Activated CD4-positive, alpha-beta memory T cell treated with anti-CD3 and anti-CD28 coated beads for 36 hours (primary cell): ENCODE data around the gene TCF4. TPM values are rescaled to one million over a fixed set of nuclear protein-coding genes. Genes with fewer than 3 reads are reported as not detected.
A peak's percentile ranks its signal among the peaks of the same experiment; 100 is the strongest.

ENCODE experiments used
- CTCF ChIA-PET: fragments of 350-600 bp; sonication (Branson Sonifier 250); formaldehyde crosslinking; loops from one replicate; lab custom pipeline; 2021; ENCODE audit warnings: antibody characterized with exemption, inconsistent platforms; lab: Charles Lee
- POLR2A ChIA-PET: fragments of 350-600 bp; sonication (Branson Sonifier 250); formaldehyde crosslinking; loops from one replicate; lab custom pipeline; 2021; ENCODE audit warnings: antibody characterized with exemption; lab: Charles Lee
- DNase-seq: peaks from one replicate; pipeline ENCODE4 v3.0.0-alpha.2; 2020
- H3K27ac Mint-ChIP-seq: one replicate; pipeline ENCODE4 v1.8.0; 2021; ENCODE audit warnings: mixed read lengths
- H3K27me3 Mint-ChIP-seq: one replicate; pipeline ENCODE4 v1.8.0; 2021; ENCODE audit warnings: mixed read lengths
- H3K36me3 Mint-ChIP-seq: one replicate; pipeline ENCODE4 v1.8.0; 2021; ENCODE audit warnings: mixed read lengths
- H3K4me1 Mint-ChIP-seq: one replicate; pipeline ENCODE4 v1.8.0; 2021; ENCODE audit warnings: low read depth, mixed read lengths
- H3K4me3 Mint-ChIP-seq: one replicate; pipeline ENCODE4 v1.8.0; 2021; ENCODE audit warnings: mild to moderate bottlenecking, mixed read lengths
- H3K9me3 Mint-ChIP-seq: one replicate; pipeline ENCODE4 v1.8.0; 2021; ENCODE audit warnings: mixed read lengths
- intact Hi-C: fragments of 100-400 bp; cut with micrococcal nuclease; formaldehyde crosslinking; loops from one replicate; pipeline ENCODE4 v1.15.1; 2023
- total RNA-seq, 2 experiments: library from RNA; stranded (reverse); gene quantifications; one replicate each; pipeline ENCODE4 v1.2.3, GENCODE V29; 2021

TCF4 gene
- total RNA-seq, result not detected

GRCh38 chr18:55588111-55588869, at the start of gene TCF4:
Gene TCF4 (minus strand): TSS chr18:55588192. CDS start chr18:55587116, 1,076 bp downstream.
- CTCF ChIA-PET, result interaction anchor here (0.6 kb wide), 1 partner anchor 9 kb away, joined by 3 read pairs; no protein-coding TSS in a partner anchor
- Mint-ChIP-seq H3K9me3 (no peaks in the 10 kb centered on the region), H3K36me3 (peaks cover 4% of the 10 kb centered on the region), H3K4me3 (peak within 1 kb of the TSS; percentile 61), H3K4me1 (peaks cover 18% of the 10 kb centered on the region), H3K27ac (no peak within 1 kb of the TSS), H3K27me3 (peaks cover 47% of the 10 kb centered on the region)
- intact Hi-C loops, result no loop called here
- POLR2A ChIA-PET, result no interaction called here
- peak; percentile 19 for DNase-seq

DNA sequence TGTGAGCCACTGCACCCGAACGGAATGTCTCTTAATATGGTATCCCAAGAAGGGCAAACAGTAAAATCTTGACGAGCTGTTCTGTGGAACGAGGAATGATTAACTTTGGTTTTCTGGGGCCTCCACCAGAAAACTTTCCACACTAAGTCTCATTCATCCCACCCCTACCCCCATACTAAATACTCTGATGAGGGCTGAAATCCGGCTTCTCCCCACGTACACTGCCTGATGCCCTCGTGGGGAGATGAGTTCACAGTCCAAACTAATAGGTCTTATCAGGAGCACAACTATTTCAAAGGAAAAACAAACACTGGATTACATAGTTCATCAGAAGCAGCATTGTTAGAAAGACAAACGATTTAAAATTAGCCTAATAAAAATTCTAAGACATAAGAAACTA, 49.2 kb upstream of the TCF4 start:
- DNase-seq, result no peak
- ChIA-PET CTCF (no interaction called here), POLR2A (no interaction called here)
- intact Hi-C loops, result no loop called here
- Mint-ChIP-seq H3K4me1 (no peaks in the 10 kb centered on the region), H3K27me3 (no peaks in the 10 kb centered on the region), H3K4me3 (no peak overlapping the region), H3K27ac (no peak overlapping the region), H3K36me3 (no peaks in the 10 kb centered on the region), H3K9me3 (peaks cover 18% of the 10 kb centered on the region)

DNA sequence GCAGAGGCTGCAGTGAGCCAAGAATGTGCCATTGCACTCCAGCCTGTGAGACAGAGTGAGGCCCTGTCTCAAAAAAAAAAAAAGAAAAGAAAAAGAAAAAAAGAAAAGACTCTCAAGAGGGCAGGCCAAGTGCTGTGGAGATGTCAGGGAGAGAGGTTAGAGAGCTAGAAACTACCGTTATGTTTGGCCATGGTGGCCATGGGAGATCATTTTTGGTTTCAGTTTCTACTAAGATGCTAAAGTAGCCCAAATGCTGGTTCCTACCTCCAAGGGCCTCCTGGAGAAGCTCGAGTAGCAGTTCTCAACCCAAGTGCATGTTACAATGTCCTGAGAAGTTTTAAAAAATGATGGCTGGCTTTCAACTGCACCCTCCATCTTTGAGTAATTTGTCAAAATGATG, 47.4 kb upstream of the TCF4 start:
- no peak overlapping the region for H3K27ac Mint-ChIP-seq
- CTCF ChIA-PET, result no interaction called here
- no peaks in the 10 kb centered on the region for H3K36me3 Mint-ChIP-seq
- no peak overlapping the region for H3K4me3 Mint-ChIP-seq
- H3K27me3 Mint-ChIP-seq, result no peaks in the 10 kb centered on the region
- DNase-seq, result no peak
- POLR2A ChIA-PET, result no interaction called here
- H3K9me3 Mint-ChIP-seq, result peaks cover 11% of the 10 kb centered on the region
- no peaks in the 10 kb centered on the region for H3K4me1 Mint-ChIP-seq
- intact Hi-C loops, result no loop called here

DNA sequence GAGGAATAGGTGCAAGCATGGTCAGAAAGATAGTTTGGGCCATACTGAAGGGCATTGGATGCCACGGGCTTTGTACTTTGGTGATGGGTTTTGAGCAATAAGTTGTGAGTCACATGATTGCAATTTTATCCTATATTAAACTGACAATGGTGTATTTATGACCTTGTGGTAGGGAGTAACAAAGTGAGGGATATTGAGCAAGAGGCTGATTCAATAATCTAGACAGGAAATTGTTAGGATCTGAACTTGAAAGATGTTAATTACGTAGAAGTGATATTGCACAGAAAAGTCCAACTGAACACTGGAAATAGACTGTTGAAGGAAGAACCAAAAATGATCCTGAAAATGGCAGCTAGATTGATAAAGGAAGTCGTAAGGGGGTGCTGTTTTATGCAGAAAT, 46.6 kb upstream of the TCF4 start:
- Mint-ChIP-seq H3K27me3 (no peaks in the 10 kb centered on the region), H3K27ac (no peak overlapping the region), H3K4me3 (no peak overlapping the region), H3K9me3 (peaks cover 11% of the 10 kb centered on the region), H3K36me3 (no peaks in the 10 kb centered on the region), H3K4me1 (no peaks in the 10 kb centered on the region)
- intact Hi-C loops, result no loop called here
- no peak for DNase-seq
- CTCF ChIA-PET, result no interaction called here
- POLR2A ChIA-PET, result no interaction called here

DNA sequence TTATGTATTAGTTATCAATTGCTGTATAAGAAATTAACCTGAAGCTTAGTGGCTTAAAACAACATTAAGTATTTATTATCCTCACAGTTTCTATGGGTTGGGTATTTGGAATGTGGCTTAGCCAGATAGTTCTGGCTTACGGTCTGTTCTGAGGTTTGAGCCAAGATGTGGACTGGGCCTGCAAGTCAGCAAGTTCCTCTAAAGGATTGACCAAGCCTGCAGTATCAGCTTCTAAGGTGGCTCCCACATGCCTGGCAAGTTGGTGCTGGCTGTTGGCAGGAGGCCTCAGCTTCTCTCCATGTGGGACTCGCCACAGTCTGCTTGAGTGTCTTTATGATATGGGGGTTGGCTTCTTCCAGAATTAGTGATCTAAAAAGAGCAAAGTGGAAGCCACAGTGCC, 45.0 kb upstream of the TCF4 start:
- intact Hi-C loops, result no loop called here
- CTCF ChIA-PET, result no interaction called here
- no peak for DNase-seq
- Mint-ChIP-seq H3K36me3 (no peaks in the 10 kb centered on the region), H3K4me3 (no peak overlapping the region), H3K9me3 (peaks cover 11% of the 10 kb centered on the region), H3K27me3 (no peaks in the 10 kb centered on the region), H3K27ac (no peak overlapping the region), H3K4me1 (no peaks in the 10 kb centered on the region)
- POLR2A ChIA-PET, result no interaction called here

GRCh38 chr18:55629133-55629532, 41.1 kb upstream of the TCF4 start:
- Mint-ChIP-seq H3K4me1 (no peaks in the 10 kb centered on the region), H3K9me3 (no peaks in the 10 kb centered on the region)

GRCh38 chr18:55627007-55627406, 39.0 kb upstream of the TCF4 start:
- Mint-ChIP-seq H3K36me3 (no peaks in the 10 kb centered on the region), H3K4me3 (no peak overlapping the region), H3K27ac (no peak overlapping the region), H3K9me3 (no peaks in the 10 kb centered on the region), H3K4me1 (no peaks in the 10 kb centered on the region), H3K27me3 (no peaks in the 10 kb centered on the region)
- ChIA-PET CTCF (no interaction called here), POLR2A (no interaction called here)
- intact Hi-C loops, result no loop called here
- DNase-seq, result no peak

More at GRCh38 chr18:55629133-55629532, 41.1 kb upstream of the TCF4 start:
- H3K27me3 Mint-ChIP-seq, result no peaks in the 10 kb centered on the region
- no peak overlapping the region for H3K4me3 Mint-ChIP-seq
- no peak overlapping the region for H3K27ac Mint-ChIP-seq
- POLR2A ChIA-PET, result no interaction called here
- CTCF ChIA-PET, result no interaction called here
- no peaks in the 10 kb centered on the region for H3K36me3 Mint-ChIP-seq
- DNase-seq, result no peak
- intact Hi-C loops, result no loop called here

DNA sequence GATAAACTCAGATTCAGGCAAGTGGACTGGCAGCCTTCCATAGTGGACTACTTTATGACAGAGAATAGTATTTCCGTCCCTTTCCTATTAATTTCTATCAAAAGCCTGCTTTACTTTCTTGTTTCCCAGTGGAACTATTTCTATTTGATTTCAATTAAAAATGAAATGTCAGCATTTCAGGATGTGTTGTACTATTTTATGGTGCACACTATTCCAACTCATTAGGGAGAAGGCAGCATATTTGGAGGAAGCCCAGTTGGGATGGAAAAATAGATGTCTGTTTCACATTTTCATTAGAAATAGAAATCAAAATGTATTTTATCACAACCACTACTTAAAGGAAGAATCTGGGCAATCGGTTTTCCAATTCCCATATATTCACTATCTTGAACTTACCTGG, 37.9 kb upstream of the TCF4 start:
- DNase-seq, result no peak
- POLR2A ChIA-PET, result no interaction called here
- no peaks in the 10 kb centered on the region for H3K36me3 Mint-ChIP-seq
- no peaks in the 10 kb centered on the region for H3K4me1 Mint-ChIP-seq
- H3K9me3 Mint-ChIP-seq, result no peaks in the 10 kb centered on the region
- intact Hi-C loops, result no loop called here
- CTCF ChIA-PET, result no interaction called here
- no peak overlapping the region for H3K4me3 Mint-ChIP-seq
- no peaks in the 10 kb centered on the region for H3K27me3 Mint-ChIP-seq
- no peak overlapping the region for H3K27ac Mint-ChIP-seq

DNA sequence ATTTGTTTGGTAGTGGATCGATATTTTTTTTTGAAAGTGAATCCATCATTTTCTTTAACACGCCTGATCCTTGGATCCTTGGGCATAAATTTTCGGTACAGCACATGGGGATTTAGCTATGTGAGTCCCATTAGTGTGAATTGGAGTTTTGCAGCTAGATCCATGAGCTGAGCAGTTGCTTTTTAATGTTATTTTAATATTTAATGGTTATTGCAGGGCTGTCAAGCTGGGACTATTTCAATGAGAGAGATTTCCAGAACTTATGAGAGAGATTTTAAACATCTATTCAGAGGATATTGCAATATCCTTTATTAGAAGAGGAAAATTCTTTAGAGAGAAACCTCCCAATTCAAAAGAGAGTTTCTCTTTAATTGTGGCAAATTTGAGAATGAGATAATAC, 35.6 kb upstream of the TCF4 start:
- Mint-ChIP-seq H3K36me3 (no peaks in the 10 kb centered on the region), H3K9me3 (no peaks in the 10 kb centered on the region), H3K4me3 (no peak overlapping the region), H3K27ac (no peak overlapping the region), H3K4me1 (no peaks in the 10 kb centered on the region), H3K27me3 (no peaks in the 10 kb centered on the region)
- intact Hi-C loops, result no loop called here
- POLR2A ChIA-PET, result no interaction called here
- CTCF ChIA-PET, result interaction anchor here (1.6 kb wide), 1 partner anchor 208 kb away, joined by 3 read pairs; no protein-coding TSS in a partner anchor
- DNase-seq, result no peak

DNA sequence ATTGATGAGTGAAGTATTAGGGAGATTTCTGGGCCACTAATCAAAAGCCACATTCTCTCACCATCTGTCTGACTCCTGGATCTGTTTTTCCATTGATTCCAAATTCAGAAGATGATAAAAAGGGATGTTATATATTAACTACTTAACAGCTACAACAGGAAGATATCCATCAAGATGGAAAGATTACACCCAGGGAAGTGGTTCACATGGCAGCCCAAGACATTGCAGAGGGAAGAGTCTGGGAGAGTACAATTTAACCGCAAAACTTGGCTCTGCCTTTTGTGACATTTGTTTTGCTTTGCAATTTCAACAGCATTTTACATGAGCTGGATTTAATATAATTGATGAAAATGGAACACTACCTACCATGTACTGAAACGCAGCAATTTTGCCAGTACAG, 22.5 kb upstream of the TCF4 start:
- Mint-ChIP-seq H3K27me3 (no peaks in the 10 kb centered on the region), H3K4me3 (no peak overlapping the region), H3K4me1 (no peaks in the 10 kb centered on the region), H3K27ac (no peak overlapping the region), H3K36me3 (no peaks in the 10 kb centered on the region), H3K9me3 (peaks cover 2% of the 10 kb centered on the region)
- intact Hi-C loops, result no loop called here
- no peak for DNase-seq
- ChIA-PET CTCF (no interaction called here), POLR2A (no interaction called here)

DNA sequence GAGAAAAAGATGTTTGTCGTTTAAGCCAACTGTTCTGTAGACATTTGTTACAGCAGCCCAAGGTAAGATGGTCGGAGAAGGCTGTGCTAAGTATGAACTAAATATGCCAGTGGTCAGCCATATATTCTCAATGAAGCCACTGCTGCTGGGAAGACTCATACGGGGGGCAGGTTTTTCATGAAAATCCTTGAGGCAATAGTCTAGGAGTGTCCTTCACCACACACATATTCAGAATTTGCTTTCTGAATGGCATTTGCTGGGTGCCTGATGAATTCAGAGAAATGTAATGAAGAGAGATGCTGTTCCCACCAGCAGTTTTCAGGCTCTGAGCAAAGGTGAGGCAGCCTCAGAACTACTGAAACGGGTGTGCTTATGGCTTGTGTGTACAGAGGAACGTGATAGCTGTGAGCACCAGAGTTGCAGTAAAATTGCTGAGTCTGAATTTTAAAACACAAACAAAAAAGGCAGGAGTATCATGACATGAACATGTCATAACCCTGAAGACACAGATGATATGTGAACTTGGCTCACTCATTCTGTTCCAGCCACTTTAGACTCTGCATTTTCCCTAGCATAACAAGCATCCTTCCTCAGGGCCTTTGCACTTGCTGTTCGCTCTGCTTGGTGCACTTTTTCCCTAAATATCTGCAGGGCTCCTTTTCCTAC, 21.3 kb upstream of the TCF4 start:
- Mint-ChIP-seq H3K4me1 (no peaks in the 10 kb centered on the region), H3K4me3 (no peak overlapping the region), H3K36me3 (no peaks in the 10 kb centered on the region), H3K27me3 (no peaks in the 10 kb centered on the region), H3K27ac (no peak overlapping the region), H3K9me3 (peaks cover 2% of the 10 kb centered on the region)
- ChIA-PET CTCF (no interaction called here), POLR2A (no interaction called here)
- intact Hi-C loops, result no loop called here
- no peak for DNase-seq

- no peaks in the 10 kb centered on the region for H3K9me3 Mint-ChIP-seq
- no peak for DNase-seq
- no peak overlapping the region for H3K27ac Mint-ChIP-seq
- no peaks in the 10 kb centered on the region for H3K36me3 Mint-ChIP-seq
- ChIA-PET POLR2A (no interaction called here), CTCF (no interaction called here)
- no peaks in the 10 kb centered on the region for H3K4me1 Mint-ChIP-seq
- intact Hi-C loops, result no loop called here
- no peaks in the 10 kb centered on the region for H3K27me3 Mint-ChIP-seq
- no peak overlapping the region for H3K4me3 Mint-ChIP-seq
Measured at GRCh38 chr18:55608497-55608896, 20.5 kb upstream of the TCF4 start.

DNA sequence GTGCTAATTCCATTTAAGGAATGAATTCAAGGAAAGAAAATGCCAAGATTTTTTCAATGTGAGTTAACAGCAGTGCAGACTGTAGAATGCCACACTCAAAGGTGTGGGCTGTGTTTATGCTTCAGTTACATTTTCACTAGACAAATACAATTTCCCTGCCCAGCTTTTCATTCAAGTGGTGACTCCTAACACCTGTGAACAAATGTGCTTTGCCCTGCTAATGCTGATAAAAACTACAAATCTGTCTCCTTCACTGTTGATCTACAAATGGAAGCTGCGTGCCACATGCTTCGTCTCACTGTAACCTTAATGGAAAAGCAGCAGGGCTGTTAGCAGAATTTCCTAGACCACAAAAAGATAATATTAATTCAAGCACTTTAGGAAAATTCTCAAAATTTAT, 19.8 kb upstream of the TCF4 start:
- intact Hi-C loops, result no loop called here
- no peaks in the 10 kb centered on the region for H3K27me3 Mint-ChIP-seq
- no peak overlapping the region for H3K27ac Mint-ChIP-seq

More for the DNA sequence above, 19.8 kb upstream of the TCF4 start:
- ChIA-PET POLR2A (no interaction called here), CTCF (interaction anchor here (0.7 kb wide), 1 partner anchor 616 kb away, joined by 3 read pairs; no protein-coding TSS in a partner anchor)
- DNase-seq, result no peak
- Mint-ChIP-seq H3K36me3 (no peaks in the 10 kb centered on the region), H3K9me3 (no peaks in the 10 kb centered on the region), H3K4me1 (no peaks in the 10 kb centered on the region), H3K4me3 (no peak overlapping the region)
